Measurements from ENCODE around the gene CAPSL.

DNA sequence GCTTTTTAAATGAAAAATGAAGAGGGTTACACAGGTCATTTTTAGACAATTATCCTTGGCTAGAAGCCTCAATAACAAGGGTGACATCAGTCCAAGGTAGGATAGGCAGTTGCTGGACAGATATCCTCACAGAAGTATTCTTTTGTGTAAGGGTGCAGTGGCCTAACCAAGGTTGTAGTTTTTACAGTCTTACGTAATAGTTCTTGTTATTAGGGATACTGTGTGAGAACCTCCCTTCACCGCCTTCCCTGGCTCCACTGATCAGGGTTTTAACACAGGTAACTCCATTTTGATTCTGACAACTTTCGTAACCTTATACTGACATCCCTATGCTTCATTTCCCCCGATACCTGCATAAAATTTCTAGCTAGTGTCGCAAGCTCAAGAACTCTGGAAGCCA lies 8.7 kb upstream of the CAPSL start:
- TF ChIP-seq, protein P1, sequence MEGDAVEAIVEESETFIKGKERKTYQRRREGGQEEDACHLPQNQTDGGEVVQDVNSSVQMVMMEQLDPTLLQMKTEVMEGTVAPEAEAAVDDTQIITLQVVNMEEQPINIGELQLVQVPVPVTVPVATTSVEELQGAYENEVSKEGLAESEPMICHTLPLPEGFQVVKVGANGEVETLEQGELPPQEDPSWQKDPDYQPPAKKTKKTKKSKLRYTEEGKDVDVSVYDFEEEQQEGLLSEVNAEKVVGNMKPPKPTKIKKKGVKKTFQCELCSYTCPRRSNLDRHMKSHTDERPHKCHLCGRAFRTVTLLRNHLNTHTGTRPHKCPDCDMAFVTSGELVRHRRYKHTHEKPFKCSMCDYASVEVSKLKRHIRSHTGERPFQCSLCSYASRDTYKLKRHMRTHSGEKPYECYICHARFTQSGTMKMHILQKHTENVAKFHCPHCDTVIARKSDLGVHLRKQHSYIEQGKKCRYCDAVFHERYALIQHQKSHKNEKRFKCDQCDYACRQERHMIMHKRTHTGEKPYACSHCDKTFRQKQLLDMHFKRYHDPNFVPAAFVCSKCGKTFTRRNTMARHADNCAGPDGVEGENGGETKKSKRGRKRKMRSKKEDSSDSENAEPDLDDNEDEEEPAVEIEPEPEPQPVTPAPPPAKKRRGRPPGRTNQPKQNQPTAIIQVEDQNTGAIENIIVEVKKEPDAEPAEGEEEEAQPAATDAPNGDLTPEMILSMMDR (IDR thresholded peaks at IDR 0.05): no peak
- TF ChIP-seq POLR2A (IDR thresholded peaks at IDR 0.05): no peak

Data from esophagus squamous epithelium (tissue), 4 donors.